DMS 273 (cell line): Measurements from ENCODE around the gene MYH9.
"Not testable (repeated sequence)": the region's sequence is repeated elsewhere in the genome, so short reads cannot be mapped to it uniquely, and the experiment has no call there.

Experiments used
- DNase-seq: peaks from one replicate; lab custom pipeline; 2025; ENCODE audit not compliant: unreplicated experiment; lab: John Stamatoyannopoulos, UW

MYH9 gene

GRCh38 chr22:36281781-36282327 lies 105.9 kb downstream of the MYH9 start:
- no peak for DNase-seq

- DNase-seq: no peak
These were observed 107.4 kb downstream of the MYH9 start for GRCh38 chr22:36280379-36280778.

- no peak for DNase-seq
These were observed 108.5 kb downstream of the MYH9 start for GRCh38 chr22:36279219-36279666.

- peak; percentile 67 for DNase-seq
These were observed 110.1 kb downstream of the MYH9 start for GRCh38 chr22:36277482-36278291.

- no peak for DNase-seq
These were observed 113.2 kb downstream of the MYH9 start for GRCh38 chr22:36274531-36274930.

GRCh38 chr22:36271951-36272350 lies 115.8 kb downstream of the MYH9 start:
- not testable (repeated sequence) for DNase-seq

- not testable (repeated sequence) for DNase-seq
These were observed 116.5 kb downstream of the MYH9 start for GRCh38 chr22:36271231-36271630.

- no peak for DNase-seq
These were observed 119.8 kb downstream of the MYH9 start for GRCh38 chr22:36267896-36268485.

GRCh38 chr22:36267058-36267457 lies 120.7 kb downstream of the MYH9 start:
- no peak for DNase-seq

- DNase-seq: not testable (repeated sequence)
These were observed 123.7 kb downstream of the MYH9 start for GRCh38 chr22:36263886-36264664.

GRCh38 chr22:36263216-36263673 lies 124.5 kb downstream of the MYH9 start:
- not testable (repeated sequence) for DNase-seq

GRCh38 chr22:36262307-36262706 lies 125.5 kb downstream of the MYH9 start:
- DNase-seq: not testable (repeated sequence)

- not testable (repeated sequence) for DNase-seq
These were observed 126.1 kb downstream of the MYH9 start for GRCh38 chr22:36261675-36262074.

- no peak for DNase-seq
These were observed 128.0 kb downstream of the MYH9 start for GRCh38 chr22:36259615-36260300.

GRCh38 chr22:36258701-36259614 lies 128.8 kb downstream of the MYH9 start:
- DNase-seq: peak; percentile 7

GRCh38 chr22:36257948-36258670 lies 129.7 kb downstream of the MYH9 start:
- DNase-seq: no peak

- DNase-seq: no peak
These were observed 130.5 kb downstream of the MYH9 start for GRCh38 chr22:36257308-36257707.

- no peak for DNase-seq
These were observed 131.3 kb downstream of the MYH9 start for GRCh38 chr22:36256478-36256877.

GRCh38 chr22:36255572-36255971 lies 132.2 kb downstream of the MYH9 start:
- DNase-seq: not testable (repeated sequence)
